PFSK-1 (cell line): ENCODE measurements around the gene MGAT4B.

Source experiments
- FOXP2 ChIP-seq: optimal IDR thresholded peaks from 2 replicates; pipeline ENCODE3; 2011; ENCODE audit warnings: borderline replicate concordance, control low read depth, inconsistent platforms; ENCODE audit not compliant: insufficient read depth; ENCODE audit errors: extremely low read length, extremely low read depth
- POLR2AphosphoS5 ChIP-seq: IDR thresholded peaks from 2 replicates; pipeline ENCODE4 v1.6.1; 2012; ENCODE audit warnings: low read depth, mild to moderate bottlenecking, control low read depth, low read length, moderate library complexity
- REST ChIP-seq, 2 experiments: IDR thresholded peaks; 2 replicates each; pipeline versions ENCODE4 v1.6.1 to v1.8.0; 2011 to 2012; ENCODE audit warnings: low read depth in 2 of 2, low read length in 2 of 2, control low read depth in 1 of 2, inconsistent platforms in 1 of 2, mild to moderate bottlenecking in 1 of 2, moderate library complexity in 1 of 2; ENCODE audit not compliant: insufficient read depth in 1 of 2
- SIN3A ChIP-seq: IDR thresholded peaks from 2 replicates; pipeline ENCODE4 v1.6.1; 2012; ENCODE audit warnings: mild to moderate bottlenecking, low read length, moderate library complexity, borderline replicate concordance; ENCODE audit not compliant: insufficient read depth
- TAF1 ChIP-seq: IDR thresholded peaks from 2 replicates; pipeline ENCODE4 v1.6.1; 2012; ENCODE audit warnings: low read length, control low read depth, borderline replicate concordance; ENCODE audit not compliant: insufficient read depth

The MGAT4B gene

GRCh38 chr5:179758955-179759354 lies 47.7 kb downstream of the MGAT4B start:
- TF ChIP-seq POLR2AphosphoS5: no peak
- no peak for TF ChIP-seq FOXP2
- TF ChIP-seq TAF1: no peak
- no peak for TF ChIP-seq SIN3A
- no peak for TF ChIP-seq REST (IDR thresholded peaks at IDR 0.05; ENCODE audit: insufficient read depth in 1 of 2, low read depth in 2 of 2, low read length in 2 of 2)

- TF ChIP-seq FOXP2 (no peak), TAF1 (no peak), POLR2AphosphoS5 (no peak), REST (IDR thresholded peaks at IDR 0.05; ENCODE audit: insufficient read depth in 1 of 2, low read depth in 2 of 2, low read length in 2 of 2) (no peak), SIN3A (no peak)
These were observed 51.6 kb downstream of the MGAT4B start for GRCh38 chr5:179755022-179755421.

GRCh38 chr5:179753971-179754370 lies 52.7 kb downstream of the MGAT4B start:
- TF ChIP-seq TAF1 (no peak), POLR2AphosphoS5 (no peak), SIN3A (no peak), FOXP2 (no peak), REST (IDR thresholded peaks at IDR 0.05; ENCODE audit: insufficient read depth in 1 of 2, low read depth in 2 of 2, low read length in 2 of 2) (no peak)

GRCh38 chr5:179749857-179750508 lies 56.7 kb downstream of the MGAT4B start:
- TF ChIP-seq REST (IDR thresholded peaks at IDR 0.05; ENCODE audit: insufficient read depth in 1 of 2, low read depth in 2 of 2, low read length in 2 of 2) (no peak), SIN3A (no peak), TAF1 (no peak), FOXP2 (no peak), POLR2AphosphoS5 (no peak)

- TF ChIP-seq SIN3A: no peak
- no peak for TF ChIP-seq REST (IDR thresholded peaks at IDR 0.05; ENCODE audit: insufficient read depth in 1 of 2, low read depth in 2 of 2, low read length in 2 of 2)
- TF ChIP-seq TAF1: no peak
- no peak for TF ChIP-seq POLR2AphosphoS5
- TF ChIP-seq FOXP2: no peak
These were observed 58.9 kb downstream of the MGAT4B start for GRCh38 chr5:179747811-179748210.
